ENCODE results near the gene RAVER2.

The RAVER2 gene

DNA sequence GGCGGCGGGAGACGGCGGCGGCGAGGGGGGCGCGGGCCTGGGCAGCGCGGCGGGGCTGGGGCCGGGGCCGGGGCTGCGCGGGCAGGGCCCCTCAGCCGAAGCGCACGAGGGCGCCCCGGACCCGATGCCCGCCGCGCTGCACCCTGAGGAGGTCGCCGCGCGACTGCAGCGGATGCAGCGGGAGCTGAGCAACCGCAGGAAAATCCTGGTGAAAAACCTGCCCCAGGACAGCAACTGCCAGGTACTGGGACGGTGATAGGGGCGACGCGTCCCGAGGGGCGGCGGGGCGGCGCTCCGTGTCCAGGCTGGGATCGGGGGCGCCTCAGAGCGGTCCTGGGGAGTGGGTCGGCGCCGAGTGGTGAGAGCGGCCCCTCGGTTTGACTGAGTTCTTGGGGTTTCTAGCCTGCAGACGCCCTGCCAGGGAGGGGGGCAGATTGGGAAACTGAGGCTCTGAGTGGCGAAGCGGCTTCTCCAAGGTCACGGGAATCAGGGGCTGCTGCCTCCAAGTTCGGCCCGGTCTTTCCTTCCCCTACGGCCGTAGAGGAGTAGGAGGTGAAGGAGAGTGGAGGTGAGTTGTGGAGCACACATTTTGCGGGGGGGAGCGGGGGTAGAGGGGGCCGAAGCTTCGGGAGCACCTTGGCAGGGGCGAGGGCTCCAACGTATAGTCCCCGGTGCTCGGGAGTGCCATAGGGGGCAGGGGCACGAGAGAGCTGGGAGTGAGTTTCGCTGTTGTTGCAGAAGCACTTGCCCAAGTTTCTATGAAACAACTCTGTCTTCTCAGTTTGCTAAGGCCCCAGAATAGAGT is 508 bp downstream of the RAVER2 start:
- peak overlapping the region; percentile 85 for H3K4me3 ChIP-seq (replicated peaks; ENCODE audit: insufficient read depth, low read length)
- no peaks in the 10 kb centered on the region for H3K27me3 ChIP-seq (ENCODE audit: insufficient read depth, poor library complexity, severe bottlenecking)
- TF ChIP-seq POLR2AphosphoS5 (IDR thresholded peaks at IDR 0.05; ENCODE audit: low read depth): peak; percentile 16; the same call in 1 of the 2 replicates
- TF ChIP-seq, protein P1, sequence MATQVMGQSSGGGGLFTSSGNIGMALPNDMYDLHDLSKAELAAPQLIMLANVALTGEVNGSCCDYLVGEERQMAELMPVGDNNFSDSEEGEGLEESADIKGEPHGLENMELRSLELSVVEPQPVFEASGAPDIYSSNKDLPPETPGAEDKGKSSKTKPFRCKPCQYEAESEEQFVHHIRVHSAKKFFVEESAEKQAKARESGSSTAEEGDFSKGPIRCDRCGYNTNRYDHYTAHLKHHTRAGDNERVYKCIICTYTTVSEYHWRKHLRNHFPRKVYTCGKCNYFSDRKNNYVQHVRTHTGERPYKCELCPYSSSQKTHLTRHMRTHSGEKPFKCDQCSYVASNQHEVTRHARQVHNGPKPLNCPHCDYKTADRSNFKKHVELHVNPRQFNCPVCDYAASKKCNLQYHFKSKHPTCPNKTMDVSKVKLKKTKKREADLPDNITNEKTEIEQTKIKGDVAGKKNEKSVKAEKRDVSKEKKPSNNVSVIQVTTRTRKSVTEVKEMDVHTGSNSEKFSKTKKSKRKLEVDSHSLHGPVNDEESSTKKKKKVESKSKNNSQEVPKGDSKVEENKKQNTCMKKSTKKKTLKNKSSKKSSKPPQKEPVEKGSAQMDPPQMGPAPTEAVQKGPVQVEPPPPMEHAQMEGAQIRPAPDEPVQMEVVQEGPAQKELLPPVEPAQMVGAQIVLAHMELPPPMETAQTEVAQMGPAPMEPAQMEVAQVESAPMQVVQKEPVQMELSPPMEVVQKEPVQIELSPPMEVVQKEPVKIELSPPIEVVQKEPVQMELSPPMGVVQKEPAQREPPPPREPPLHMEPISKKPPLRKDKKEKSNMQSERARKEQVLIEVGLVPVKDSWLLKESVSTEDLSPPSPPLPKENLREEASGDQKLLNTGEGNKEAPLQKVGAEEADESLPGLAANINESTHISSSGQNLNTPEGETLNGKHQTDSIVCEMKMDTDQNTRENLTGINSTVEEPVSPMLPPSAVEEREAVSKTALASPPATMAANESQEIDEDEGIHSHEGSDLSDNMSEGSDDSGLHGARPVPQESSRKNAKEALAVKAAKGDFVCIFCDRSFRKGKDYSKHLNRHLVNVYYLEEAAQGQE (IDR thresholded peaks at IDR 0.05; ENCODE audit: insufficient replicate concordance, low read depth): no peak
- peak overlapping the region; percentile 85 for H3K27ac ChIP-seq (replicated peaks)
- DNase-seq (ENCODE audit: low read depth in 1 of 2, low spot score in 1 of 2): peak in 1 of 2 experiments; percentile 69

DNA sequence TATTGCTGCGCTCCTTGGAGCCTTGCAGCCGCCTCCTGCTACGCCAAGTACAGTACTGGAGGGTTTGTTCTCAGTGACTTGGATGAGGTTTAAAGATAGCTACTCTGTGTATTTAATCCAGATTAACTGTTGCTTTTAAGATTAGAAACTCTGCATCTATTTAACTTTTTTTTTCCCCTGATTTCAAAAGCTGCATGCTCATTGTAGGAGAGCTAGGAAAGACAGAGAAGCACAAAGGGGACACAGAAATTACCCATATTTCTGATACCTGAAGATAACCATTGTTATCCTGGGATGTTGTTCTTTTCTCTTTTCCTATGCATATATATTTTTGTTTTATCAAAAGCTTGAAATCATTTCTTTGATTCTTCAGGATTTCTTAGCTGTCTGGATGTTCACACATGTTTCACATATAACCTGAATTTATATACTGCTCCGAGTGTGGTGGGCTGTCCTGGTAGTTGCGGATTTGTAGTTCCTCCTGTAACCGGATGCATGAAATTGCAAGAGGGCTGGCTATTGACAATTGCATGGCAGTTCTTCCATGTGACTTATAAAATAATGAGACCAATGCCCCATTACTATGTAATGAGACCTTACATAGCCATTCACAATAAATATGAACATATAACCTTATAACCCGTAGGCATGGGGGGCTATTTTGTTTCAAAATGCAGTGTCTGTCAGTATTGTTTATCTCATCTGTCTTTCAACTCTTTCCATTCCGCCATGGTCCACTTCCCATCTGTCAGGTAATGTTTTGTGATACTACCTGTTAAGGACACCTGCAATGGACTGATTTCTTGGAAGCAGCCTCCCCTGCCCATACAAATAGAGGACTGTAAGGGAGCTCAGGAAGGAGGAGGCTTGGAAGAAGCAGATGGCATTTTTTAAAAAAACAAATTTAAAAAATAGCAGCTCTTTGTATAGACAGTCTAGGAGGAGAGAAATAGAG is 1.4 kb downstream of the RAVER2 start:
- TF ChIP-seq, protein P2, sequence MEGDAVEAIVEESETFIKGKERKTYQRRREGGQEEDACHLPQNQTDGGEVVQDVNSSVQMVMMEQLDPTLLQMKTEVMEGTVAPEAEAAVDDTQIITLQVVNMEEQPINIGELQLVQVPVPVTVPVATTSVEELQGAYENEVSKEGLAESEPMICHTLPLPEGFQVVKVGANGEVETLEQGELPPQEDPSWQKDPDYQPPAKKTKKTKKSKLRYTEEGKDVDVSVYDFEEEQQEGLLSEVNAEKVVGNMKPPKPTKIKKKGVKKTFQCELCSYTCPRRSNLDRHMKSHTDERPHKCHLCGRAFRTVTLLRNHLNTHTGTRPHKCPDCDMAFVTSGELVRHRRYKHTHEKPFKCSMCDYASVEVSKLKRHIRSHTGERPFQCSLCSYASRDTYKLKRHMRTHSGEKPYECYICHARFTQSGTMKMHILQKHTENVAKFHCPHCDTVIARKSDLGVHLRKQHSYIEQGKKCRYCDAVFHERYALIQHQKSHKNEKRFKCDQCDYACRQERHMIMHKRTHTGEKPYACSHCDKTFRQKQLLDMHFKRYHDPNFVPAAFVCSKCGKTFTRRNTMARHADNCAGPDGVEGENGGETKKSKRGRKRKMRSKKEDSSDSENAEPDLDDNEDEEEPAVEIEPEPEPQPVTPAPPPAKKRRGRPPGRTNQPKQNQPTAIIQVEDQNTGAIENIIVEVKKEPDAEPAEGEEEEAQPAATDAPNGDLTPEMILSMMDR (IDR thresholded peaks at IDR 0.05; ENCODE audit: insufficient read depth, low read length): no peak
- TF ChIP-seq GABPA (IDR thresholded peaks at IDR 0.05; ENCODE audit: low read depth): no peak
- no peak; the same call in 1 of the 2 replicates for TF ChIP-seq POLR2AphosphoS5 (IDR thresholded peaks at IDR 0.05; ENCODE audit: low read depth)
- TF ChIP-seq, protein P1 (IDR thresholded peaks at IDR 0.05; ENCODE audit: insufficient replicate concordance, low read depth): no peak
- TF ChIP-seq SPI1 (IDR thresholded peaks at IDR 0.05; ENCODE audit: borderline replicate concordance, low read depth): no peak; the same call in 1 of the 2 replicates
- H3K27me3 ChIP-seq (ENCODE audit: insufficient read depth, poor library complexity, severe bottlenecking): no peaks in the 10 kb centered on the region
- peak overlapping the region; percentile 85 for H3K4me3 ChIP-seq (replicated peaks; ENCODE audit: insufficient read depth, low read length)
- H3K27ac ChIP-seq (replicated peaks): peak overlapping the region; percentile 85
- DNase-seq (ENCODE audit: low read depth in 1 of 2, low spot score in 1 of 2): peak; percentile 40 to 63

DNA sequence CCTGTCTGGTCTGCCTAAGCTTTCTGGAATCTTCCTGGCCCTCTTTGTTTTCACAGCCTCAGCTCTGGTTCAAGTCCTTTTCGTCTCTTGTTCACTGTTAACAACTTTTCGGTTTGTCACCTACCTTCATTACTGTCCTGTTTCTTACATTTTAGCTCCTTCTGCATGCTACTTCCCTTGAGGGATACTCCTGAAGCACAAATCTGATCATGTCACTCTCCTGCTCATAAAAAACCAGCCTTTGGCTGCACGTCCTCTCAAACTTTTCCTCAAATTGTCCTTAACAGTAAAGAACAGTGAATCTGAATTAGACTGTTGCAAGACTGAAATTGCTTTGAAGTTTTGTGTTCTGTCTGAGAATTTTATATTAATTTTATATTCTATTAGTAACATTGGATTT is 3.3 kb downstream of the RAVER2 start:
- Histone ChIP-seq H3K27ac (replicated peaks) (no peak overlapping the region), H3K27me3 (ENCODE audit: insufficient read depth, poor library complexity, severe bottlenecking) (no peaks in the 10 kb centered on the region), H3K4me3 (replicated peaks; ENCODE audit: insufficient read depth, low read length) (no peak overlapping the region)
- DNase-seq (ENCODE audit: low read depth in 1 of 2, low spot score in 1 of 2): no peak
- TF ChIP-seq, protein P1 (IDR thresholded peaks at IDR 0.05; ENCODE audit: insufficient replicate concordance, low read depth): no peak
- TF ChIP-seq POLR2AphosphoS5 (IDR thresholded peaks at IDR 0.05; ENCODE audit: low read depth): no peak
- no peak for TF ChIP-seq SPI1 (IDR thresholded peaks at IDR 0.05; ENCODE audit: borderline replicate concordance, low read depth)
- TF ChIP-seq, protein P2 (IDR thresholded peaks at IDR 0.05; ENCODE audit: insufficient read depth, low read length): no peak
- TF ChIP-seq GABPA (IDR thresholded peaks at IDR 0.05; ENCODE audit: low read depth): no peak

All from HL-60 (cell line).